HCT116 (cell line): ENCODE results near the gene TALDO1. TPM values are rescaled to one million over a fixed set of nuclear protein-coding genes. Genes with fewer than 3 reads are reported as not detected.

Experiments
- ATAC-seq: fragments of 200-7000 bp; cut with Tn5 transposase; 2 replicates; pipeline ENCODE4 v1.9.1; 2020; ENCODE audit warnings: mild to moderate bottlenecking, moderate library complexity
- BruUV-seq: library from RNA; stranded (reverse); fragments of 400-500 nt; replicated peaks from 2 replicates; lab custom pipeline; 2021; lab: Mats Ljungman, UMichigan
- CTCF ChIA-PET: fragments of 300-600 bp; sonication (Branson Sonifier 250); formaldehyde crosslinking; loops from one replicate; lab custom pipeline; 2021; ENCODE audit warnings: antibody characterized with exemption; lab: Charles Lee
- POLR2A ChIA-PET: fragments of 300-600, 350-600 bp; sonication (Branson Sonifier 250); formaldehyde crosslinking; loops from one replicate; lab custom pipeline; 2021; ENCODE audit warnings: antibody characterized with exemption; lab: Charles Lee
- RAD21 ChIA-PET, 2 experiments: fragments of 300-600 bp; sonication (Branson Sonifier 250); formaldehyde crosslinking; loops; one replicate each; lab custom pipeline; 2023; ENCODE audit warnings: low total read pairs in 2 of 2; ENCODE audit not compliant: uncharacterized antibody in 2 of 2, unreplicated experiment in 2 of 2, low non-redundant PET in 1 of 2; lab: Charles Lee
- DNase-seq: peaks from one replicate; pipeline ENCODE4 v3.0.0-alpha.2; 2010; ENCODE audit warnings: low read depth, low spot score
- H2AFZ ChIP-seq: fragments of 200-600 bp; shearing (Covaris generic), sonication (generic); 2 replicates; pipeline ENCODE4 v1.6.1; 2017; ENCODE audit warnings: low read depth, mixed run types, mixed read lengths, antibody characterized with exemption, low read length; ENCODE audit not compliant: poor library complexity, severe bottlenecking
- H3K27ac ChIP-seq: 2 replicates; pipeline ENCODE4 v1.5.1; 2012; ENCODE audit warnings: low read depth, low read length
- H3K27me3 ChIP-seq: fragments of 200-600 bp; sonication (generic); 2 replicates; pipeline ENCODE4 v1.6.1; 2016; ENCODE audit warnings: mixed run types, low read length, mixed read lengths; ENCODE audit not compliant: insufficient read depth
- H3K36me3 ChIP-seq, 2 experiments: fragments of 200-500 bp in 1 of 2; fragments of 200-600 bp in 1 of 2; sonication (Bioruptor generic) in 1 of 2; sonication (generic) in 1 of 2; 2 replicates each; pipeline versions ENCODE4 v1.5.1 to v1.6.1; 2014 to 2016; ENCODE audit warnings: low read length in 2 of 2, inconsistent platforms in 1 of 2, mixed read lengths in 1 of 2, mixed run types in 1 of 2; ENCODE audit not compliant: insufficient read depth in 2 of 2, control insufficient read depth in 1 of 2
- H3K4me1 ChIP-seq, 2 experiments: fragments of 200-600 bp in 1 of 2; sonication (generic) in 1 of 2; 2 replicates each; pipeline versions ENCODE4 v1.5.1 to v1.6.1; 2012 to 2017; ENCODE audit warnings: low read length in 2 of 2, inconsistent platforms in 1 of 2, mild to moderate bottlenecking in 1 of 2, mixed read lengths in 1 of 2, mixed run types in 1 of 2, moderate library complexity in 1 of 2; ENCODE audit not compliant: insufficient read depth in 2 of 2, control insufficient read depth in 1 of 2
- H3K4me2 ChIP-seq: fragments of 200-600 bp; sonication (generic); 2 replicates; pipeline ENCODE4 v1.6.1; 2017; ENCODE audit warnings: mixed run types, low read length, mixed read lengths
- H3K4me3 ChIP-seq, 2 experiments: fragments of 200-600 bp in 1 of 2; sonication (generic) in 1 of 2; replicated peaks in 1 of 2; 2 replicates each; pipeline ENCODE4 v1.5.1; 2011 to 2016; ENCODE audit warnings: low read length in 2 of 2, control low read depth in 1 of 2, low read depth in 1 of 2, mild to moderate bottlenecking in 1 of 2, mixed read lengths in 1 of 2, mixed run types in 1 of 2
- H3K79me2 ChIP-seq: fragments of 200-600 bp; sonication (generic); 2 replicates; pipeline ENCODE4 v1.6.1; 2017; ENCODE audit warnings: mild to moderate bottlenecking, mixed run types, low read length, moderate library complexity, mixed read lengths; ENCODE audit not compliant: insufficient read depth
- H3K9ac ChIP-seq: fragments of 200-600 bp; sonication (generic); 2 replicates; pipeline ENCODE4 v1.6.1; 2016; ENCODE audit warnings: low read length, mixed read lengths
- H3K9me2 ChIP-seq: fragments of 200-600 bp; sonication (generic), shearing (Covaris generic); 2 replicates; pipeline ENCODE4 v1.6.1; 2017; ENCODE audit warnings: mixed run types, mild to moderate bottlenecking, moderate library complexity; ENCODE audit not compliant: insufficient read depth
- H3K9me3 ChIP-seq, 2 experiments: fragments of 200-500 bp in 1 of 2; fragments of 200-600 bp in 1 of 2; sonication (Bioruptor generic) in 1 of 2; sonication (generic) in 1 of 2; 2 replicates each; pipeline ENCODE4 v1.6.1; 2014 to 2017; ENCODE audit warnings: low read length in 2 of 2, mixed read lengths in 2 of 2, inconsistent platforms in 1 of 2, low read depth in 1 of 2, mild to moderate bottlenecking in 1 of 2, mixed run types in 1 of 2, moderate library complexity in 1 of 2; ENCODE audit not compliant: control insufficient read depth in 1 of 2, insufficient read depth in 1 of 2
- H4K20me1 ChIP-seq: fragments of 200-600 bp; sonication (generic), shearing (Covaris generic); 2 replicates; pipeline ENCODE4 v1.6.1; 2017; ENCODE audit warnings: mixed run types, mild to moderate bottlenecking, moderate library complexity; ENCODE audit not compliant: insufficient read depth
- CBX3 ChIP-seq: IDR thresholded peaks from 2 replicates; pipeline ENCODE4 v1.6.1; 2012; ENCODE audit warnings: low read depth
- CTCF ChIP-seq, 3 experiments: fragments of 200-600 bp in 1 of 3; sonication (generic) in 1 of 3; IDR thresholded peaks in 2 of 3; conservative IDR thresholded peaks in 1 of 3; 2 replicates each; pipeline ENCODE4 v1.5.1; 2012 to 2017; ENCODE audit warnings: low read depth in 2 of 3, low read length in 2 of 3, antibody characterized with exemption in 1 of 3, borderline replicate concordance in 1 of 3, control low read depth in 1 of 3, mild to moderate bottlenecking in 1 of 3, mixed read lengths in 1 of 3, mixed run types in 1 of 3, moderate library complexity in 1 of 3; ENCODE audit not compliant: insufficient read depth in 1 of 3
- POLR2A ChIP-seq: IDR thresholded peaks from 2 replicates; pipeline ENCODE4 v1.7.0; 2011; ENCODE audit warnings: borderline replicate concordance; ENCODE audit not compliant: insufficient read depth, insufficient read length; ENCODE audit errors: extremely low read depth
- POLR2AphosphoS5 ChIP-seq: IDR thresholded peaks from 2 replicates; pipeline ENCODE4 v1.6.1; 2011; ENCODE audit warnings: mild to moderate bottlenecking, low read depth, low read length, moderate library complexity
- YY1 ChIP-seq: IDR thresholded peaks from 2 replicates; pipeline ENCODE4 v1.6.1; 2011; ENCODE audit warnings: low read length, low read depth, moderate library complexity, mild to moderate bottlenecking; ENCODE audit not compliant: insufficient replicate concordance; ENCODE audit errors: extremely low read depth
- ZFX ChIP-seq: fragments of 450-650 bp; IDR thresholded peaks from 2 replicates; pipeline ENCODE4 v1.6.1; 2017
- intact Hi-C: fragments of 100-400 bp; cut with micrococcal nuclease; formaldehyde crosslinking; loops from 2 replicates; pipeline ENCODE4 v1.10.0; 2022
- total RNA-seq: library from RNA; stranded (reverse); gene quantifications from one replicate; pipeline ENCODE4 v1.2.1, GENCODE V29; 2021; ENCODE audit not compliant: unreplicated experiment

TALDO1 gene
- total RNA-seq, 1 experiment from 2014 or later: 242 TPM

- DNase-seq (no peak), ATAC-seq (peak; percentile 54)
- Histone ChIP-seq H3K4me1 (peaks cover 20 to 48% of the 10 kb centered on the region in 2 experiments), H2AFZ (no peak overlapping the region), H4K20me1 (peaks cover 5% of the 10 kb centered on the region; the same call in 1 of the 2 replicates), H3K4me3 (peak overlapping the region in 1 of 2 experiments; percentile 50; a peak in 2 of 4 replicates), H3K9me2 (no peaks in the 10 kb centered on the region), H3K4me2 (peak overlapping the region; percentile 94)
- RAD21 ChIA-PET: interaction anchor here in 1 of 2 experiments (0.7 kb wide), 1 partner anchor 356 kb away, joined by 4 read pairs; no protein-coding TSS in a partner anchor
- intact Hi-C loops: no loop called here
- no peak for TF ChIP-seq YY1
- TF ChIP-seq POLR2AphosphoS5: peak; percentile 35
- TF ChIP-seq, all 23 proteins: peak for 1
- Histone ChIP-seq H3K9ac (peak overlapping the region; percentile 82), H3K36me3 (peaks cover 32 to 56% of the 10 kb centered on the region in 2 experiments), H3K27ac (peak overlapping the region; percentile 93), H3K79me2 (peaks cover 9% of the 10 kb centered on the region; the same call in 1 of the 2 replicates), H3K9me3 (no peaks in the 10 kb centered on the region), H3K27me3 (no peaks in the 10 kb centered on the region)
- BruUV-seq: no TSS peak
- ChIA-PET POLR2A (interaction anchor here (0.6 to 2.5 kb wide), 6 partner anchors 12 to 1224 kb away, joined by 3 to 9 read pairs (median 5); partner anchors contain the start of gene PNPLA2), CTCF (interaction anchor here (0.8 to 1.9 kb wide), 6 partner anchors 12 to 66 kb away, joined by 3 to 10 read pairs (median 4); partner anchors contain the start of gene TALDO1)
Observed at GRCh38 chr11:763073-763463, 15.8 kb downstream of the TALDO1 start.

GRCh38 chr11:763549-764321 lies 16.5 kb downstream of the TALDO1 start:
- intact Hi-C loops: loop anchor here (2.0 kb wide), 1 partner anchor 35 kb away; no protein-coding TSS in a partner anchor
- Histone ChIP-seq H3K79me2 (peaks cover 9% of the 10 kb centered on the region; the same call in 1 of the 2 replicates), H3K9ac (peak overlapping the region; percentile 63), H3K9me3 (no peaks in the 10 kb centered on the region), H3K4me2 (peak overlapping the region; percentile 74), H4K20me1 (peaks cover 5% of the 10 kb centered on the region; the same call in 1 of the 2 replicates), H3K36me3 (peaks cover 31 to 56% of the 10 kb centered on the region in 2 experiments), H3K9me2 (no peaks in the 10 kb centered on the region), H3K4me3 (0 out of 4 replicates have a peak overlapping the region, but pooled peaks of 1 of the 2 experiments have one; percentile 18), H3K27me3 (no peaks in the 10 kb centered on the region), H3K4me1 (peaks cover 20 to 48% of the 10 kb centered on the region in 2 experiments), H3K27ac (peak overlapping the region; percentile 45), H2AFZ (no peak overlapping the region)
- no peak for TF ChIP-seq CBX3
- TF ChIP-seq POLR2A: no peak
- TF ChIP-seq POLR2AphosphoS5: peak; percentile 24; the same call in 1 of the 2 replicates
- 0 out of 6 replicates have a peak, but pooled peaks of 1 of the 3 experiments have one; percentile 10 for TF ChIP-seq CTCF (IDR thresholded peaks at IDR 0.05 in 2 of 3, conservative IDR thresholded peaks at IDR 0.05 in 1 of 3; ENCODE audit: borderline replicate concordance in 1 of 3, insufficient read depth in 1 of 3, low read depth in 2 of 3, low read length in 2 of 3)
- TF ChIP-seq ZFX: no peak
- ChIA-PET CTCF (interaction anchor here (0.8 to 1.9 kb wide), 5 partner anchors 11 to 67 kb away, joined by 3 to 10 read pairs (median 4); partner anchors contain the start of gene TALDO1), POLR2A (interaction anchor here (0.6 to 2.5 kb wide), 5 partner anchors 13 to 1224 kb away, joined by 4 to 9 read pairs (median 5); partner anchors contain the start of gene PNPLA2), RAD21 (interaction anchor here in 1 of 2 experiments (0.7 kb wide), 1 partner anchor 357 kb away, joined by 4 read pairs; no protein-coding TSS in a partner anchor)
- no TSS peak for BruUV-seq
- no peak for DNase-seq
- peak; percentile 13; the same call in 1 of the 2 replicates for ATAC-seq
